H1 (cell line): Measurements from ENCODE around the gene AOAH. TPM values are rescaled to one million over a fixed set of nuclear protein-coding genes. Genes with fewer than 3 reads are reported as not detected.

Experiments
- CTCF ChIA-PET: fragments of 300-600 bp; sonication (Branson Sonifier 250); formaldehyde crosslinking; loops from one replicate; lab custom pipeline; 2021; ENCODE audit not compliant: partially characterized antibody; lab: Charles Lee
- POLR2A ChIA-PET: fragments of 300-600 bp; sonication (Branson Sonifier 250); formaldehyde crosslinking; loops from one replicate; lab custom pipeline; 2021; ENCODE audit warnings: inconsistent platforms; ENCODE audit not compliant: partially characterized antibody; lab: Charles Lee
- DNase-seq, 2 experiments: peaks; one replicate each; pipeline versions ENCODE4 v3.0.0 to v3.0.0-alpha.2; 2010 to 2022; ENCODE audit warnings: low spot score in 2 of 2, low read depth in 1 of 2, mixed read lengths in 1 of 2
- FAIRE-seq: peaks from 2 replicates; lab custom pipeline; 2011; peaks lifted over from hg19 to GRCh38; lab: Jason Lieb, UNC
- H2AFZ ChIP-seq: 2 replicates; pipeline ENCODE4 v1.8.1; 2012; ENCODE audit warnings: low read length, inconsistent platforms
- H2AK5ac ChIP-seq: 2 replicates; pipeline ENCODE4 v1.6.1; 2013; ENCODE audit warnings: low read depth, low read length
- H2BK120ac ChIP-seq: replicated peaks from 2 replicates; pipeline ENCODE3; 2013; ENCODE audit warnings: low read depth, low read length, inconsistent platforms
- H2BK12ac ChIP-seq: 2 replicates; pipeline ENCODE4 v1.6.1; 2013; ENCODE audit warnings: low read depth, low read length
- H2BK15ac ChIP-seq: 2 replicates; pipeline ENCODE4 v1.6.1; 2013; ENCODE audit warnings: low read length
- H2BK20ac ChIP-seq: 2 replicates; pipeline ENCODE4 v1.6.1; 2013; ENCODE audit warnings: low read length
- H2BK5ac ChIP-seq: 2 replicates; pipeline ENCODE4 v1.6.1; 2013; ENCODE audit warnings: low read depth, low read length
- H3K14ac ChIP-seq: 2 replicates; pipeline ENCODE4 v1.6.1; 2013; ENCODE audit warnings: inconsistent platforms; ENCODE audit not compliant: insufficient read length
- H3K18ac ChIP-seq: 2 replicates; pipeline ENCODE4 v1.6.1; 2013; ENCODE audit warnings: low read length; ENCODE audit errors: extremely low read depth
- H3K23ac ChIP-seq: 2 replicates; pipeline ENCODE4 v1.6.1; 2013; ENCODE audit warnings: inconsistent platforms; ENCODE audit not compliant: insufficient read length
- H3K23me2 ChIP-seq: 2 replicates; pipeline ENCODE4 v1.6.1; 2013; ENCODE audit warnings: low read depth, low read length
- H3K27ac ChIP-seq: 2 replicates; pipeline ENCODE4 v1.6.1; 2011; ENCODE audit warnings: low read depth, low read length, inconsistent platforms
- H3K27me3 ChIP-seq, 4 experiments: replicated peaks in 1 of 4; 1 replicate in 1 of 4; 2 replicates in 3 of 4; pipeline versions ENCODE4 v1.6.1 to v1.8.1; 2011 to 2013; ENCODE audit warnings: low read length in 3 of 4, mild to moderate bottlenecking in 3 of 4, inconsistent platforms in 2 of 4, mixed read lengths in 2 of 4, moderate library complexity in 1 of 4; ENCODE audit not compliant: control insufficient read depth in 3 of 4, insufficient read depth in 3 of 4; ENCODE audit errors: extremely low read depth in 1 of 4
- H3K36me3 ChIP-seq, 4 experiments: 2 replicates each; pipeline versions ENCODE4 v1.6.1 to v1.8.1; 2011 to 2013; ENCODE audit warnings: mild to moderate bottlenecking in 4 of 4, low read length in 3 of 4, moderate library complexity in 2 of 4, control low read depth in 1 of 4, inconsistent platforms in 1 of 4; ENCODE audit not compliant: insufficient read depth in 4 of 4, control insufficient read depth in 2 of 4
- H3K4ac ChIP-seq: replicated peaks from 2 replicates; pipeline ENCODE3; 2013; ENCODE audit warnings: low read length, low read depth, mixed read lengths, inconsistent platforms; ENCODE audit not compliant: insufficient read length
- H3K4me1 ChIP-seq, 4 experiments: replicated peaks in 1 of 4; 1 replicate in 1 of 4; 2 replicates in 3 of 4; pipeline versions ENCODE4 v1.6.1 to v1.8.1; 2011 to 2013; ENCODE audit warnings: low read length in 3 of 4, inconsistent platforms in 2 of 4, mixed read lengths in 1 of 4; ENCODE audit not compliant: insufficient read depth in 4 of 4, control insufficient read depth in 3 of 4
- H3K4me2 ChIP-seq, 2 experiments: 2 replicates each; pipeline versions ENCODE4 v1.6.1 to v1.8.1; 2011 to 2013; ENCODE audit warnings: low read depth in 2 of 2, low read length in 2 of 2, control low read depth in 1 of 2, inconsistent platforms in 1 of 2, mild to moderate bottlenecking in 1 of 2; ENCODE audit not compliant: insufficient read depth in 1 of 2
- H3K4me3 ChIP-seq, 4 experiments: fragments of 200-600, 300-600 bp in 1 of 4; sonication (generic), shearing (Covaris generic), sonication (Bioruptor Twin) in 1 of 4; 2 replicates each; pipeline versions ENCODE4 v1.5.1 to v1.8.1; 2011 to 2016; ENCODE audit warnings: low read length in 4 of 4, low read depth in 3 of 4, control low read depth in 2 of 4, inconsistent platforms in 2 of 4, mild to moderate bottlenecking in 2 of 4, mixed read lengths in 1 of 4, moderate library complexity in 1 of 4; ENCODE audit not compliant: insufficient read depth in 2 of 4; ENCODE audit errors: extremely low read depth in 1 of 4
- H3K56ac ChIP-seq: replicated peaks from 2 replicates; pipeline ENCODE3; 2013; ENCODE audit warnings: low read depth, mild to moderate bottlenecking, mixed read lengths, low read length, inconsistent platforms; ENCODE audit not compliant: insufficient read length
- H3K79me1 ChIP-seq: 2 replicates; pipeline ENCODE4 v1.6.1; 2013; ENCODE audit warnings: low read depth, low read length, control low read depth
- H3K79me2 ChIP-seq, 2 experiments: 2 replicates each; pipeline versions ENCODE4 v1.6.1 to v1.8.1; 2012 to 2013; ENCODE audit warnings: low read length in 2 of 2, mild to moderate bottlenecking in 2 of 2, inconsistent platforms in 1 of 2; ENCODE audit not compliant: insufficient read depth in 2 of 2, control insufficient read depth in 1 of 2
- H3K9ac ChIP-seq, 4 experiments: replicated peaks in 1 of 4; 1 replicate in 1 of 4; 2 replicates in 3 of 4; pipeline versions ENCODE4 v1.6.1 to v1.8.1; 2011 to 2013; ENCODE audit warnings: low read depth in 3 of 4, low read length in 3 of 4, control low read depth in 2 of 4, mild to moderate bottlenecking in 2 of 4, moderate library complexity in 2 of 4, inconsistent platforms in 1 of 4; ENCODE audit errors: extremely low read depth in 1 of 4
- H3K9me3 ChIP-seq, 2 experiments: 2 replicates each; pipeline versions ENCODE4 v1.6.1 to v1.8.1; 2012 to 2013; ENCODE audit warnings: mild to moderate bottlenecking in 2 of 2, moderate library complexity in 2 of 2, control low read depth in 1 of 2, inconsistent platforms in 1 of 2, low read depth in 1 of 2, low read length in 1 of 2, mixed read lengths in 1 of 2; ENCODE audit not compliant: insufficient read depth in 2 of 2
- H4K20me1 ChIP-seq, 2 experiments: replicated peaks in 1 of 2; 2 replicates each; pipeline versions ENCODE3 to v1.8.1; 2011 to 2013; ENCODE audit warnings: inconsistent platforms in 2 of 2, low read length in 2 of 2, mild to moderate bottlenecking in 1 of 2; ENCODE audit not compliant: insufficient read depth in 2 of 2, control insufficient read depth in 1 of 2
- H4K5ac ChIP-seq: 2 replicates; pipeline ENCODE4 v1.6.1; 2013; ENCODE audit warnings: low read length, low read depth, mixed read lengths, inconsistent platforms; ENCODE audit not compliant: insufficient read length
- H4K8ac ChIP-seq: 2 replicates; pipeline ENCODE4 v1.8.0; 2013; ENCODE audit warnings: mild to moderate bottlenecking, moderate library complexity, low read length, inconsistent platforms; ENCODE audit not compliant: insufficient read depth; ENCODE audit errors: extremely low read depth
- H4K91ac ChIP-seq: replicated peaks from 2 replicates; pipeline ENCODE3; 2013; ENCODE audit warnings: low read length, mixed read lengths, inconsistent platforms; ENCODE audit not compliant: insufficient read length
- ASH2L ChIP-seq: fragments of 200-600, 300-600 bp; sonication (generic); IDR thresholded peaks from one replicate; pipeline ENCODE4 v1.7.1; 2017; ENCODE audit warnings: low read length
- BCL11A ChIP-seq, 2 experiments: IDR thresholded peaks; one replicate each; pipeline ENCODE4 v1.6.1; 2011; ENCODE audit warnings: low read depth in 2 of 2, low read length in 2 of 2, mild to moderate bottlenecking in 2 of 2
- BRCA1 ChIP-seq: IDR thresholded peaks from 2 replicates; pipeline ENCODE4 v1.6.1; 2012; ENCODE audit warnings: low read depth, low read length, improper control_type of control experiment
- KDM5A ChIP-seq: fragments of 200-600 bp; IDR thresholded peaks from 2 replicates; pipeline ENCODE4 v1.7.1; 2012; ENCODE audit warnings: mild to moderate bottlenecking, low read length, inconsistent platforms, mixed read lengths
- MAFK ChIP-seq: IDR thresholded peaks from 2 replicates; pipeline ENCODE4 v1.6.1; 2012; ENCODE audit warnings: low read depth, mild to moderate bottlenecking, improper control_type of control experiment, low read length
- NANOG ChIP-seq: IDR thresholded peaks from 2 replicates; pipeline ENCODE4 v1.6.1; 2011; ENCODE audit warnings: low read length, low read depth, mild to moderate bottlenecking, inconsistent platforms; ENCODE audit not compliant: insufficient read depth, poor library complexity, severe bottlenecking
- POU5F1 ChIP-seq: IDR thresholded peaks from 2 replicates; pipeline ENCODE4 v1.6.1; 2011; ENCODE audit warnings: low read depth, mild to moderate bottlenecking, low read length, moderate library complexity
- RNF2 ChIP-seq: fragments of 200-900, 300-1000 bp; sonication (generic); IDR thresholded peaks from 2 replicates; pipeline ENCODE4 v1.7.1; 2016; ENCODE audit warnings: borderline replicate concordance, low read depth, mild to moderate bottlenecking, antibody characterized with exemption, low read length; ENCODE audit not compliant: poor library complexity, severe bottlenecking; ENCODE audit errors: missing control alignments
- RXRA ChIP-seq: IDR thresholded peaks from 2 replicates; pipeline ENCODE4 v1.6.1; 2011; ENCODE audit warnings: low read depth, mild to moderate bottlenecking, low read length, moderate library complexity; ENCODE audit not compliant: insufficient read depth
- SIRT6 ChIP-seq: IDR thresholded peaks from one replicate; pipeline ENCODE4 v1.7.1; 2012; ENCODE audit warnings: low read length, inconsistent platforms
- SP2 ChIP-seq: IDR thresholded peaks from 2 replicates; pipeline ENCODE4 v1.6.1; 2012; ENCODE audit warnings: mild to moderate bottlenecking, low read length, inconsistent platforms
- SUZ12 ChIP-seq: fragments of 200-600 bp; sonication (generic); IDR thresholded peaks from 2 replicates; pipeline ENCODE4 v1.6.1; 2012; ENCODE audit warnings: mild to moderate bottlenecking, inconsistent platforms, low read length, moderate library complexity, mixed read lengths
- TAF7 ChIP-seq: optimal IDR thresholded peaks from 2 replicates; pipeline ENCODE3; 2011; ENCODE audit warnings: low read depth, mild to moderate bottlenecking, inconsistent platforms, low read length, moderate library complexity, borderline replicate concordance
- WGBS, 2 experiments: shearing (Covaris generic) in 1 of 2; methylation state at CpG; one replicate each; pipeline versions ENCODE4 v1.1.6 to v1.1.7; 2013 to 2015; ENCODE audit warnings: low lambda C conversion rate in 2 of 2, mixed read lengths in 2 of 2, inconsistent platforms in 1 of 2, low coverage in 1 of 2, missing lambda C conversion rate in 1 of 2; ENCODE audit not compliant: insufficient replicate concordance in 2 of 2, insufficient coverage in 1 of 2, insufficient read length in 1 of 2; ENCODE audit errors: extremely low coverage in 1 of 2, missing lambda C conversion rate in 1 of 2; 5-methylcytosine and 5-hydroxymethylcytosine counted together
- polyA plus RNA-seq, 7 experiments: library from polyadenylated mRNA; depleted of rRNA in 3 of 7; stranded (reverse) in 5 of 7; unstranded in 2 of 7; fragments of >200 nt in 5 of 7; fragments of 200-250 nt in 2 of 7; gene quantifications; 1 replicate in 5 of 7; 2 replicates in 1 of 7; 4 replicates in 1 of 7; pipeline versions ENCODE4 v1.2.1 to v1.2.3, GENCODE V29; 2011 to 2013; ENCODE audit warnings: missing spikeins in 2 of 7, mixed read lengths in 2 of 7
- total RNA-seq: library from RNA; stranded (reverse); fragmentation: NEBNext Ultra II Directional; extraction: Animal tissue kit (Norgen Biotek cat#: 25700); gene quantifications from 2 replicates; pipeline ENCODE4 v1.2.1, GENCODE V29; 2021

The AOAH gene
- total and polyA plus RNA-seq, 2 of the 8 experiments (the other 6 are each of a cell fraction or from before 2014, with no cell fraction given) = 0.08 TPM; not detected in 1

DNA sequence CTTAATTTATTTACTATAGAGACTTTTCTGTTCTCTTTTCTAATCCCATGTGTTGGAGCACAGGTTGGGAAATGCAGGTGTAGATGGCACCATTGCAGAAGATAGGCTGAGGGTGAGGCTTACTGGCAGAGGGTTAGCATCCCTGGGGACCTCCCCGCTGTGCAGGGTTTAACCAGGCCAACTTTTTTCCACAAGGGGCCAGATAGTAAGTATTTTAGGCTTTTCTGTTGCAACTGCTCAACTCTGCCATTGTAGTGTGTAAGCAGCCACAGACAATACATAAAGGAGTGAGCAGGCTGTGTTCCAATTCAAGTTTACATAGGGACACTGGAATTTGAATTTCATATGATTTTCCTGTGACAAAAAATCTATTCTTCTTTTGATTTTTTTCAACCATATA is 34.6 kb upstream of the AOAH start:
- CTCF ChIA-PET = interaction anchor here (0.6 kb wide), 1 partner anchor 974 kb away, joined by 3 read pairs; no protein-coding TSS in a partner anchor

More for the DNA sequence above, 34.6 kb upstream of the AOAH start:
- no peak overlapping the region for H3K14ac ChIP-seq
- no peaks in the 10 kb centered on the region for H3K36me3 ChIP-seq
- H2BK12ac ChIP-seq = no peak overlapping the region
- no peak for TF ChIP-seq BRCA1
- no peak for TF ChIP-seq SIRT6
- TF ChIP-seq TAF7 = no peak
- TF ChIP-seq SP2 = no peak
- no peak for TF ChIP-seq MAFK
- no peak for TF ChIP-seq BCL11A (IDR thresholded peaks at IDR 0.05; ENCODE audit: low read depth in 2 of 2, low read length in 2 of 2)
- TF ChIP-seq SUZ12 = no peak
- TF ChIP-seq RNF2 = no peak
- TF ChIP-seq RXRA = no peak
- TF ChIP-seq NANOG = no peak
- TF ChIP-seq KDM5A = no peak
- no peak for TF ChIP-seq POU5F1
- TF ChIP-seq ASH2L = no peak
- TF ChIP-seq, all 59 proteins: peak for 0
- Histone ChIP-seq H2BK15ac (no peak overlapping the region), H4K5ac (no peak overlapping the region), H3K9me3 (no peaks in the 10 kb centered on the region), H2AFZ (no peak overlapping the region), H3K4me1 (peaks cover 0 to 14% (median 5%) of the 10 kb centered on the region in 4 experiments; a peak in 5 of 7 replicates), H3K56ac (no peak overlapping the region), H2AK5ac (no peak overlapping the region), H3K79me1 (no peaks in the 10 kb centered on the region), H3K79me2 (no peaks in the 10 kb centered on the region), H4K20me1 (no peaks in the 10 kb centered on the region), H3K27me3 (no peaks in the 10 kb centered on the region; a peak in 1 of 7 replicates), H3K23ac (no peak overlapping the region), H3K4me2 (no peak overlapping the region), H2BK5ac (no peak overlapping the region), H4K91ac (no peak overlapping the region), H3K27ac (no peak overlapping the region), H3K4ac (no peak overlapping the region), H2BK20ac (no peak overlapping the region), H4K8ac (no peak overlapping the region), H3K18ac (no peak overlapping the region), H2BK120ac (no peak overlapping the region), H3K4me3 (no peak overlapping the region), H3K9ac (no peak overlapping the region), H3K23me2 (no peaks in the 10 kb centered on the region)
- POLR2A ChIA-PET = no interaction called here
- WGBS, 2 experiments = 88% methylated on average over 1 of the region's 1 CpG; no CpG with 5 or more reads in 1 of the 2 experiments
- DNase-seq (no peak), FAIRE-seq (no peak)
